ENCODE results near the gene TLX3. TPM values are rescaled to one million over a fixed set of nuclear protein-coding genes. Genes with fewer than 3 reads are reported as not detected.

Gene TLX3
- total RNA-seq, 1 donor = not detected

DNA sequence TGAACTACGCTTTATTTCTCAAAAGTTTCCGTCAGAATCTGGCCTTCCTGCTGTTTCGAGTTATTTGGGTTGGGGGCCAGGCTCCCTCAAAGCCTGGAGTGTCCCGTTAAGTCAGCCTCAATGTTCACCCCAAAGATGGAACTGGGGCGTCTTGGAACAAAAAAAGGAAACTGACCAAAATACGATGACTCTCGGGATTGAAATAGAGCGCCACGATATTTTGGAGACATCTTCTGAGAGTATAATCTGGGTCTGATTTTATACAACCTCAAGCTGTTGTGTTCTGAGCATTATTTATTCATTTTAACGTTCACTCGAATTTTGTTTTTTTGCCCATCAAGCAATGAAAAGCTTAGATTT lies 28.1 kb downstream of the TLX3 start:
- DNase-seq (ENCODE audit: low read depth) = no peak
- peak overlapping the region; percentile 61 for H3K4me3 ChIP-seq (ENCODE audit: low read depth, low read length)
- TF ChIP-seq, protein P1, sequence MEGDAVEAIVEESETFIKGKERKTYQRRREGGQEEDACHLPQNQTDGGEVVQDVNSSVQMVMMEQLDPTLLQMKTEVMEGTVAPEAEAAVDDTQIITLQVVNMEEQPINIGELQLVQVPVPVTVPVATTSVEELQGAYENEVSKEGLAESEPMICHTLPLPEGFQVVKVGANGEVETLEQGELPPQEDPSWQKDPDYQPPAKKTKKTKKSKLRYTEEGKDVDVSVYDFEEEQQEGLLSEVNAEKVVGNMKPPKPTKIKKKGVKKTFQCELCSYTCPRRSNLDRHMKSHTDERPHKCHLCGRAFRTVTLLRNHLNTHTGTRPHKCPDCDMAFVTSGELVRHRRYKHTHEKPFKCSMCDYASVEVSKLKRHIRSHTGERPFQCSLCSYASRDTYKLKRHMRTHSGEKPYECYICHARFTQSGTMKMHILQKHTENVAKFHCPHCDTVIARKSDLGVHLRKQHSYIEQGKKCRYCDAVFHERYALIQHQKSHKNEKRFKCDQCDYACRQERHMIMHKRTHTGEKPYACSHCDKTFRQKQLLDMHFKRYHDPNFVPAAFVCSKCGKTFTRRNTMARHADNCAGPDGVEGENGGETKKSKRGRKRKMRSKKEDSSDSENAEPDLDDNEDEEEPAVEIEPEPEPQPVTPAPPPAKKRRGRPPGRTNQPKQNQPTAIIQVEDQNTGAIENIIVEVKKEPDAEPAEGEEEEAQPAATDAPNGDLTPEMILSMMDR (IDR thresholded peaks at IDR 0.05; ENCODE audit: insufficient read depth, low read length) = no peak

DNA sequence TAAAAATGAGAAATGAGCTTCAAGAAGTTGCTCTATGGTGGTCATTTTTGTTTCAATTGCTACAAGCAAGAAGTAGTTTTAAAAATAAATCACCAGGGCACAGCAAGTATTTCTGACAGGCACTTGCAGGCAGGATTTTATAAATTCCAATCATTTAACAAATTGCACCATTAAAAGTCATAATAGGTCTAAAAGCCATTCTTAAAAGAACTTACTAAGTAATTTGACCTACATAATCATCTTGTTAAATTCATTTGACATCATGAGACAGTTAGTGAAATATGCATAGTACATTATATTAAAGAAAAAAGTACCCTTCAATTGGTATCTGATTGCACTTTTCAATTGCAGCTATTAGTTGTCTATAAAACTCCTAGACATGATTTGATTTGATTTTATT lies 31.0 kb downstream of the TLX3 start:
- H3K4me3 ChIP-seq (ENCODE audit: low read depth, low read length) = no peak overlapping the region
- DNase-seq (ENCODE audit: low read depth) = no peak
- TF ChIP-seq, protein P1 (IDR thresholded peaks at IDR 0.05; ENCODE audit: insufficient read depth, low read length) = no peak

DNA sequence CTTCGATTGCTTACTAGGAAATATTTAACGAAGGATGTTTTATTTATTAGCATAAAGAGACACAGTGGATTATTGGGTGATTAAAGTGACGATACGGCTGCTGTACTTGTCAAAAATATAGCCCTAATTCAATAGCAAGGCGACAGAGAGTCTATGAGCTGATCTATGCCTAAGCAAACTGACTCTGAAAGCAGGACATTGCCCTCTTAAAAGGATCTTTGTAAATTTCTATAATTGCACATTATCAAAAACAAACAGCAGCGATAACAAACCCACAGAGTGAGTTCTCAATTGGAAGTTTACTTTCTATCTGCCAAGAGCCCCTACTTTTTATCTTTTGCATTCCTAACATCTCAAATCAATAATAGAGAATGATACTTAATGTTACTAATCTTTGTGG lies 31.4 kb downstream of the TLX3 start:
- TF ChIP-seq, protein P1 (IDR thresholded peaks at IDR 0.05; ENCODE audit: insufficient read depth, low read length) = no peak
- H3K4me3 ChIP-seq (ENCODE audit: low read depth, low read length) = no peak overlapping the region
- DNase-seq (ENCODE audit: low read depth) = no peak

DNA sequence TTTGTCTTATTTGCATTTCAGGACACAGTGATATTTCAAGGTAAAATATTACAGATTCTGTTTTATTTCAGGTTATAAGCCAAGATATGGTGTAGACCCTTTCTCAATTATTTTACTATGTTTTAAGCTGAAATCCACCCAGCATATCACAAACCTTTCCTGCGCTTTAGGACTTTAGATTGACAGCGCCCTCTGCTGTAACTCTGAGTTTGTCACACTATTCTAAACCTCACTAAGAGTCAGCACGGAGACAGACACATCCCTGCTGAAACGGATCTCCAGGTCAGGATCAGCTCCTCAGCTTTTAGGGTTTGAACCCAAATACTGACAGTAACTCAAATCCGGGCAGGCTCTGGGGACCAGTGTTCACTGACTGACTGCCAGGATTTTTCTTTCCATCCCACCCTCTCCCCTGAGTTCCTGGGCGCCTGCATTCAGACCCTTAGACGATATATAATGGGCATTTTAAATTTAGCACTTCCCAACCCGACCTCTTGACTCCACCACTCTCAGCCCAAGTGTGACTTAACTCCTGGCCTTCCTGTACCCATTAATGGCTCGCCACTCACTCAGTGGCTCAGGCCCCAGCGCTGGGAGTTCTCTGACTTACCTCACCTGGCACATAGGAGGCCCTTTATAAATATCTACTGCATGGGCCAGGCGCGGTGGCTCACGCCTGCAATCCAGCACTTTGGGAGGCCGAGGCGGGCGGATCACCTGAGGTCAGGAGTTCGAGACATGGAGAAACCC lies 33.5 kb downstream of the TLX3 start:
- DNase-seq (ENCODE audit: low read depth) = peak; percentile 68
- TF ChIP-seq, protein P1 (IDR thresholded peaks at IDR 0.05; ENCODE audit: insufficient read depth, low read length) = peak; percentile 71

DNA sequence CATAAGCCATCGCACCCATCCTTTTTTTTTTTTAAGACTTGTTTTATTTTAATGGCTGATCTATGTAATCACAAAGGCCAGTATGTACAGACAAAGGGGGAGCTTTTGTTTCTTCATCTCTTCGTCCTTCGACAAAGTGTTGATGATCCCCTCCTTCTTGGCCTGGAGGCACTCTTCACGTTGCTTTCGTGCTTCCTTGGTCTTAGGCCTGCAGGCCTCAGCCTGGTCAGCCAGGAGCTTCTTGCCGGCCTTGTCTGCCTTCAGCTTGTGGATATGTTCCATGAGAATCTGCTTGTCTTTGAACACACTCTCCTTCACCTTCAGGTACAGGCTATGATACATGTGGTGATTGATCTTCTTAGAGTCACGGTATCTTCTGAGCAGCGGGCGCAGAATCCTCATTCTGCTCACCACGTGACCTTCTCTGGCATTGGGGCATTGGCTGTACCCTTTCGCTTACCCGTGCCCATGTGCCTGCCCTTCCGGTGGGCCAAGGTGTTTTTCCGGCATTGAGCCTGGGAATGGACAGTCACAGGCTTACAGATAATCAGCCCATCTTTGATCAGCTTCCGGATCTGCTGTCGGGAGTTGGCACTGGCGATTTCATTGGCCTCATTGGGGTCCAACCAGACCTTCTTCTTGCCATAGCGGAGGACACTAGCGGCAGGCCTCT lies 36.0 kb downstream of the TLX3 start:
- TF ChIP-seq, protein P1 (IDR thresholded peaks at IDR 0.05; ENCODE audit: insufficient read depth, low read length) = no peak
- no peak for DNase-seq (ENCODE audit: low read depth)
- no peak overlapping the region for H3K4me3 ChIP-seq (ENCODE audit: low read depth, low read length)

More for the DNA sequence above, 33.5 kb downstream of the TLX3 start:
- H3K4me3 ChIP-seq (ENCODE audit: low read depth, low read length) = no peak overlapping the region

DNA sequence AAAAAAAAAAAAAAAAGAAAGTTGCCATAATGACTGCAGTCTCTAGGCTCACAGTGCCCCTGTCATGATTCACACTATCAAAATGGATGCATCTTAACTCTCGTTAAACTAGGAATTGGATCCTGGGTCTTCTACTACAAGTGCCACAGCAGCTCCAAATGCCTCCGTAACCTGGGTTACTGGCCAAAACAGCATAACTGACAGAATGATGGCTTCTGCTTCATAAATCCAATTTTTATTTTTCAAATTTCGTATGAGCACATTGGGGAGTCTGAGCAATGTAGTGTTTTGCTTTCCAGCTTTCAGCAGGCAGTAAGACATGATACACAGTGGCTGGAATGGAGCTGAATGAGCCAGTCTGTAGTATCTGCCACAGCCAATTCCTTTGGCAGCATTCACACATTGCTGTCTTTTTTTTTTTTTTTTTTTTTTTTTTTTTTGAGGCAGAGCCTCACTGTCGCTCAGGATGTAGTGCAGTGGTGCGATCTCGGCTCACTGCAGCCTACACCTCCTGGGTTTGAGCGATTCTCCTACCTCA lies 42.6 kb downstream of the TLX3 start:
- H3K4me3 ChIP-seq (ENCODE audit: low read depth, low read length) = no peak overlapping the region
- TF ChIP-seq, protein P1 (IDR thresholded peaks at IDR 0.05; ENCODE audit: insufficient read depth, low read length) = no peak
- DNase-seq (ENCODE audit: low read depth) = no peak

Data from fibroblast of the aortic adventitia (primary cell).